Body of pancreas (tissue), 4 donors: Measurements from ENCODE around the gene BCL11B. TPM values are rescaled to one million over a fixed set of nuclear protein-coding genes. Genes with fewer than 3 reads are reported as not detected.

ENCODE experiments used
- ATAC-seq: fragments of 150-250 bp; one replicate; pipeline ENCODE4 v1.9.1; 2016
- DNase-seq, 4 donors: peaks; one replicate each; pipeline ENCODE4 v3.0.0-alpha.2; 2019
- H3K27ac ChIP-seq, 4 donors: fragments of 200-600 bp; sonication (generic); 1 replicate in 3 of 4; 2 replicates in 1 of 4; pipeline versions ENCODE4 v1.5.1 to v1.6.1; 2016 to 2019; ENCODE audit warnings: mild to moderate bottlenecking in 1 of 4, mixed read lengths in 1 of 4, moderate library complexity in 1 of 4
- H3K27me3 ChIP-seq, 2 donors: fragments of 200-600 bp; sonication (generic); one replicate each; pipeline ENCODE4 v1.6.0; 2016; ENCODE audit warnings: mild to moderate bottlenecking in 1 of 2
- H3K36me3 ChIP-seq, 2 donors: fragments of 200-600 bp; sonication (generic); replicated peaks in 1 of 2; 2 replicates each; pipeline ENCODE4 v1.5.1; 2016; ENCODE audit warnings: low read depth in 2 of 2; ENCODE audit not compliant: insufficient read depth in 1 of 2
- H3K4me1 ChIP-seq: fragments of 200-600 bp; sonication (generic); one replicate; pipeline ENCODE4 v1.6.0; 2016
- H3K4me3 ChIP-seq, 2 donors: fragments of 200-600 bp; sonication (generic); 1 replicate in 1 of 2; 2 replicates in 1 of 2; pipeline ENCODE4 v1.5.1; 2016 to 2019
- H3K9me3 ChIP-seq, 3 donors: fragments of 200-600 bp; sonication (generic); 1 replicate in 2 of 3; 2 replicates in 1 of 3; pipeline ENCODE4 v1.5.1; 2016
- POLR2A ChIP-seq, 3 donors: fragments of 450-650 bp; IDR thresholded peaks; one replicate each; pipeline ENCODE4 v1.6.1; 2016; ENCODE audit warnings: antibody characterized with exemption in 3 of 3, mild to moderate bottlenecking in 2 of 3
- WGBS, 2 donors: methylation state at CpG; one replicate each; pipeline ENCODE4 v1.1.5; 2017; 5-methylcytosine and 5-hydroxymethylcytosine counted together
- intact Hi-C: fragments of 100-400 bp; cut with DNase I; formaldehyde crosslinking; loops from one replicate; pipeline ENCODE4 v1.15.1; 2023
- total RNA-seq, 2 donors: library from RNA; depleted of rRNA; stranded (reverse); fragments of >200 nt; gene quantifications; one replicate each; pipeline ENCODE4 v1.1.0, GENCODE V29; 2016
- TF ChIP-seq, protein P1 (sequence below), 7 experiments: fragments of 450-650 bp in 4 of 7; fragments of 200-600 bp in 3 of 7; sonication (generic) in 3 of 7; IDR thresholded peaks; one replicate each; pipeline ENCODE4 v1.5.1; 2016 to 2019; ENCODE audit warnings: antibody characterized with exemption in 7 of 7

The BCL11B gene
- total RNA-seq, 2 donors from 2014 or later, result 0.78 TPM; not detected in 1

DNA sequence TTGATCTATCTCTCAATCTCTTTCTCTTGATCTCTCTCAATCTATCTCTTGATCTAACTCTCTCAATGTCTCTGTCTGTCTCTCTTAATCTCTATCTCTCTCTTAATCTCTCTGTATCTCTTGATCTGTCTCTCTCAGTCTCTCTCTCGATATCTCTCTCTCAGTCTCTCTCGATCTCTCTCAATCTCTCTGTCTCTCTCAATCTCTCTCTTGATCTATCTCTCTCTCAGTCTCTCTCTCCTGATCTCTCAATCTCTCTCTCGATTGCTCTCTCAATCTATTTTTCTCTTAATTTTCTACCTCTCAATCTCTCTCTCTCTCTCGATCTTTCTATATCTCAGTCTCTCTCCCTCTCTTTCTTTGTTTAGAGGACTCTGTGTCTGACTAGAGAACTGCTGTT is 126.7 kb downstream of the BCL11B start:
- Histone ChIP-seq H3K27ac (no peak overlapping the region), H3K4me1 (no peaks in the 10 kb centered on the region), H3K27me3 (no peaks in the 10 kb centered on the region), H3K36me3 (no peaks in the 10 kb centered on the region), H3K4me3 (no peak overlapping the region), H3K9me3 (no peaks in the 10 kb centered on the region)
- TF ChIP-seq, protein P1, sequence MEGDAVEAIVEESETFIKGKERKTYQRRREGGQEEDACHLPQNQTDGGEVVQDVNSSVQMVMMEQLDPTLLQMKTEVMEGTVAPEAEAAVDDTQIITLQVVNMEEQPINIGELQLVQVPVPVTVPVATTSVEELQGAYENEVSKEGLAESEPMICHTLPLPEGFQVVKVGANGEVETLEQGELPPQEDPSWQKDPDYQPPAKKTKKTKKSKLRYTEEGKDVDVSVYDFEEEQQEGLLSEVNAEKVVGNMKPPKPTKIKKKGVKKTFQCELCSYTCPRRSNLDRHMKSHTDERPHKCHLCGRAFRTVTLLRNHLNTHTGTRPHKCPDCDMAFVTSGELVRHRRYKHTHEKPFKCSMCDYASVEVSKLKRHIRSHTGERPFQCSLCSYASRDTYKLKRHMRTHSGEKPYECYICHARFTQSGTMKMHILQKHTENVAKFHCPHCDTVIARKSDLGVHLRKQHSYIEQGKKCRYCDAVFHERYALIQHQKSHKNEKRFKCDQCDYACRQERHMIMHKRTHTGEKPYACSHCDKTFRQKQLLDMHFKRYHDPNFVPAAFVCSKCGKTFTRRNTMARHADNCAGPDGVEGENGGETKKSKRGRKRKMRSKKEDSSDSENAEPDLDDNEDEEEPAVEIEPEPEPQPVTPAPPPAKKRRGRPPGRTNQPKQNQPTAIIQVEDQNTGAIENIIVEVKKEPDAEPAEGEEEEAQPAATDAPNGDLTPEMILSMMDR (IDR thresholded peaks at IDR 0.05), result no peak
- TF ChIP-seq POLR2A (IDR thresholded peaks at IDR 0.05), result no peak
- WGBS, 2 donors, result 83% methylated on average over 4 of the region's 4 CpGs
- DNase-seq (no peak), ATAC-seq (no peak)
- intact Hi-C loops, result no loop called here

DNA sequence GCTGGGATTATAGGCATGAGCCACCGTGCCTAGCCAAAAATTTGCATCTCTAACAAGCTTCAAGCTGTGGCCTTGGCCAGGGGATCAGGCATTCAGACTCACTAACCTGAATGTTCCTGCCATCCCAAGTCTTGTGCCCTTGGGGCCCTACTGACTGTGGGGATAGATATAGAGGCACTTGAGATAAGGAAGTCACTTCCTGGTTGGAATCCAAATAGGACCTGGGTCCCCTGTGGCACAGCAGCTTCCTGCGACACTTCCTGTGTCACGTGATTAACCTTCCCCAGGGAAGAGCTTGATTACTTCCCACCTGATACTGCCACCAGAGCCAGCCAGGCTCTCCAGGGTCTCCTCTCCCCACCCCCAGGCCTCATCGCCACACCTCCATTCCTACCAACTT is 128.2 kb downstream of the BCL11B start:
- Histone ChIP-seq H3K4me1 (no peaks in the 10 kb centered on the region), H3K27ac (no peak overlapping the region), H3K27me3 (no peaks in the 10 kb centered on the region), H3K4me3 (no peak overlapping the region), H3K36me3 (no peaks in the 10 kb centered on the region), H3K9me3 (no peaks in the 10 kb centered on the region)
- no peak for ATAC-seq
- TF ChIP-seq, protein P1 (IDR thresholded peaks at IDR 0.05), result no peak
- TF ChIP-seq POLR2A (IDR thresholded peaks at IDR 0.05), result no peak
- 69 to 85% methylated on average over 4 of the region's 4 CpGs for WGBS, 2 donors
- intact Hi-C loops, result no loop called here
- no peak for DNase-seq

DNA sequence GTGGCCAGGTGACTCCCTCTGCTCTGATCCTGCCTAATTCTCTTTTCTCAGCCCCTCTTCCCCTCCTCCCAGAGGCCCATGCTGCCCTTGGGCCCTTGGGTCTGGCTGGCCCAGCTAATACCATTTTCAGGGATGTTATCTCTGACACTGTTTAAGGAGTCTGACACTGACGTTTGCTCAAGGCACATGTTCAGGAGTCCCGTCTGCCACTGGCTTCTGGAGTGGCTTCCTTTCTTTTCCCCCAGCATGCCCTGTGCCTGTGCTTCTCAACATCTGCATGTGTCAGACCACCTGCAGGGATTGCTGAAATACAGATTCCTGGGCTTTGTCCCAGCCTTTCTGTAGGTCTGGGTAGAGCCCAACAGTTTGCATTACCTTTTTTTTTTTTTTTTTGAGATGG is 128.9 kb downstream of the BCL11B start:
- no peak for TF ChIP-seq POLR2A (IDR thresholded peaks at IDR 0.05)
- TF ChIP-seq, protein P1 (IDR thresholded peaks at IDR 0.05), result no peak
- intact Hi-C loops, result no loop called here
- Histone ChIP-seq H3K27ac (no peak overlapping the region), H3K27me3 (no peaks in the 10 kb centered on the region), H3K36me3 (no peaks in the 10 kb centered on the region), H3K4me3 (no peak overlapping the region), H3K4me1 (no peaks in the 10 kb centered on the region), H3K9me3 (no peaks in the 10 kb centered on the region)
- no peak for ATAC-seq
- 33 to 47% methylated on average over 2 of the region's 2 CpGs for WGBS, 2 donors
- DNase-seq, result no peak

DNA sequence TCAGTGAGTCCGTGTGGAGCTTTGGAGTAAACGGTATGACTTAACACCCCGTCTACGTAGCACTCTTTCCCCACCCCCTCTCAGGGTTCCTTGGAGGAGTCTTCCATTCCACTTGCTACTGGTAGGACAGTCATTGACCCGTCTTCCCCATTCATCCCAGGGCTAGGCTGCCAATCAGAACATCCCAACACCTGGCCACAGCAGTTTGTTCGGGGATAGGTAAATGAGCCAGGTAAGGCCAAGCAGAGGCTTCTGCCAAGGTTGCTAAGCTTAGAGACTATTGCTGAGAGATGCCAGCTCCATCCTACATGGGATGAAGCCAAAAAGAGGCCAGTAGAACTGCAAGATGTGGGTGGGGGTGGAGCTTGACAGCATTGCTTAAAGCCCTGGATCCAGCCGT is 130.8 kb downstream of the BCL11B start:
- Histone ChIP-seq H3K27me3 (no peaks in the 10 kb centered on the region), H3K27ac (no peak overlapping the region), H3K36me3 (no peaks in the 10 kb centered on the region), H3K9me3 (no peaks in the 10 kb centered on the region), H3K4me1 (no peaks in the 10 kb centered on the region), H3K4me3 (no peak overlapping the region)
- 75 to 79% methylated on average over 7 of the region's 7 CpGs for WGBS, 2 donors
- ATAC-seq (no peak), DNase-seq (no peak)
- intact Hi-C loops, result no loop called here
- TF ChIP-seq, protein P1 (IDR thresholded peaks at IDR 0.05), result no peak
- no peak for TF ChIP-seq POLR2A (IDR thresholded peaks at IDR 0.05)

DNA sequence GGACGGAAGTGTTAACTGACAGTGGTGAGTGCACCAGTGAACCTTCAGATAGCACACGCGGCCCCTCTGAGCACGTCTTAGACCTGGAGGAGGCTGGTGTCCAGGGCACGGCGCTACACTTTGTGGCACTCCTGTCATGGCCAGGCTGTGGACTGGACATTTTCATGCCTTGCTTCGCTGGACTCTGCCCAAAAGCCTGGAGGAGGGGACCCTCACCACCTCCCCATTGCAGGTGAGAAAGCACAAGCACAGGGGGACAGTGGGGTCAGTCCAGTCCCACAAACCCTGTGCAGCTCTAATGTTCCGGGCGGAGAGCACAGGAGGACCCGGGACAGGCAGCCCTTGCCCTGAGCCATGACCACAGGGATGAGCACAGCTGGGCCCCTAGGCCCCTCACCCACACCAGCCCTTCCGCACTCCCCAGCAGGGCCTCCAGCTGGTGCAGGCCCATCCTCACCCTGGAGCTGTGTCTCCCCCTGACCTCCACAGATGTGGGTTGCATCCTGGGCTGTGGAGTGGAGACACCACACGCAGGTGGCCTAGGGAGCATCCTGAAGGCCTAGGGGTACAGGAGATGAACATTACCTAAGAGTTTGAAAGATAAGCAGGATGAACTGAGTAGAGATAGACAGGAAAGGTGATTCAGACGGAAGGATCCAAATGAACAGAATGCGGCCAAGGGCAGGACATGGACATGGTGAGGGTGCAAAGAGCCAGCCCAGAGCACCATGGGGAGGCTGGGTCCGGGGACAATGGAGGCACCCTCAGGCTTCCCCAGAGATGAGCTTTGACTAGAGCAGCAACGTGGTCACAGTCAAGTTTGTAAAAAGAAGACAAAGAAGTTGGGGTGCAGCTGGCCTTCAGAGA is 132.8 kb downstream of the BCL11B start:
- Histone ChIP-seq H3K36me3 (no peaks in the 10 kb centered on the region), H3K27me3 (no peaks in the 10 kb centered on the region), H3K27ac (no peak overlapping the region), H3K9me3 (no peaks in the 10 kb centered on the region), H3K4me1 (no peaks in the 10 kb centered on the region), H3K4me3 (no peak overlapping the region)
- TF ChIP-seq, protein P1 (IDR thresholded peaks at IDR 0.05), result no peak
- TF ChIP-seq POLR2A (IDR thresholded peaks at IDR 0.05), result no peak
- WGBS, 2 donors, result 55 to 83% methylated on average over 6 to 16 of the region's 16 CpGs
- intact Hi-C loops, result no loop called here
- DNase-seq, result no peak
- ATAC-seq, result no peak
